GM21515 (cell line): ENCODE data around the gene EPHA4.

Experiments
- ATAC-seq: cut with Tn5 transposase; IDR thresholded peaks from one replicate; pipeline ENCODE4 v1.9.1; 2021; ENCODE audit not compliant: unreplicated experiment

The EPHA4 gene

GRCh38 chr2:221480163-221480562 lies 91.9 kb downstream of the EPHA4 start:
- ATAC-seq, result no peak

- ATAC-seq, result no peak
Observed at GRCh38 chr2:221478485-221478863, 93.6 kb downstream of the EPHA4 start.

- ATAC-seq, result no peak
Observed at GRCh38 chr2:221477714-221478484, 94.2 kb downstream of the EPHA4 start.

GRCh38 chr2:221476195-221476594 lies 95.9 kb downstream of the EPHA4 start:
- ATAC-seq, result no peak

- ATAC-seq, result no peak
Observed at GRCh38 chr2:221473451-221473850, 98.7 kb downstream of the EPHA4 start.

GRCh38 chr2:221468317-221468716 lies 103.8 kb downstream of the EPHA4 start:
- ATAC-seq, result no peak

- ATAC-seq, result no peak
Observed at GRCh38 chr2:221467610-221468009, 104.5 kb downstream of the EPHA4 start.

- ATAC-seq, result no peak
Observed at GRCh38 chr2:221466744-221467143, 105.4 kb downstream of the EPHA4 start.

GRCh38 chr2:221465776-221466175 lies 106.3 kb downstream of the EPHA4 start:
- peak; percentile 81 for ATAC-seq

- no peak for ATAC-seq
Observed at GRCh38 chr2:221464971-221465370, 107.1 kb downstream of the EPHA4 start.

- ATAC-seq, result no peak
Observed at GRCh38 chr2:221463241-221463896, 108.7 kb downstream of the EPHA4 start.

- no peak for ATAC-seq
Observed at GRCh38 chr2:221461901-221462300, 110.2 kb downstream of the EPHA4 start.

GRCh38 chr2:221460136-221460535 lies 112.0 kb downstream of the EPHA4 start:
- ATAC-seq, result no peak

GRCh38 chr2:221458578-221458977 lies 113.5 kb downstream of the EPHA4 start:
- no peak for ATAC-seq

- no peak for ATAC-seq
Observed at GRCh38 chr2:221455214-221455613, 116.9 kb downstream of the EPHA4 start.

GRCh38 chr2:221454459-221455105 lies 117.5 kb downstream of the EPHA4 start:
- ATAC-seq, result no peak

- ATAC-seq, result no peak
Observed at GRCh38 chr2:221451862-221452788, 120.0 kb downstream of the EPHA4 start.

- ATAC-seq, result no peak
Observed at GRCh38 chr2:221450280-221450679, 121.8 kb downstream of the EPHA4 start.

GRCh38 chr2:221449406-221449805 lies 122.7 kb downstream of the EPHA4 start:
- no peak for ATAC-seq

- no peak for ATAC-seq
Observed at GRCh38 chr2:221448844-221449390, 123.2 kb downstream of the EPHA4 start.
